T-helper 9 cell (primary cell): ENCODE results near the gene PSMD13.
A peak's percentile ranks its signal among the peaks of the same experiment; 100 is the strongest.

ENCODE experiments used
- DNase-seq: peaks from one replicate; pipeline ENCODE4 v3.0.0-alpha.2; 2020

Gene PSMD13

GRCh38 chr11:289712-290620 lies 53.2 kb downstream of the PSMD13 start:
- DNase-seq = peak; percentile 3

- no peak for DNase-seq
Observed at GRCh38 chr11:290621-291231, 54.0 kb downstream of the PSMD13 start.

GRCh38 chr11:291281-292210 lies 54.8 kb downstream of the PSMD13 start:
- no peak for DNase-seq

GRCh38 chr11:292211-293121 lies 55.7 kb downstream of the PSMD13 start:
- no peak for DNase-seq

- no peak for DNase-seq
Observed at GRCh38 chr11:293271-293851, 56.6 kb downstream of the PSMD13 start.

GRCh38 chr11:293852-294661 lies 57.3 kb downstream of the PSMD13 start:
- DNase-seq = no peak

GRCh38 chr11:294780-295179 lies 58.0 kb downstream of the PSMD13 start:
- DNase-seq = no peak

- DNase-seq = no peak
Observed at GRCh38 chr11:295351-296170, 58.8 kb downstream of the PSMD13 start.

GRCh38 chr11:296171-297050 lies 59.6 kb downstream of the PSMD13 start:
- peak; percentile 0 for DNase-seq

GRCh38 chr11:297051-297585 lies 60.3 kb downstream of the PSMD13 start:
- DNase-seq = peak; percentile 0

- DNase-seq = peak; percentile 1
Observed at GRCh38 chr11:297586-298405, 61.0 kb downstream of the PSMD13 start.

GRCh38 chr11:298406-299065 lies 61.8 kb downstream of the PSMD13 start:
- no peak for DNase-seq

GRCh38 chr11:299081-299891 lies 62.5 kb downstream of the PSMD13 start, which contains the start of gene IFITM5:
Gene IFITM5 (minus strand): TSS chr11:299526. CDS start chr11:299490, 36 bp downstream.
- DNase-seq = no peak

GRCh38 chr11:299951-300735 lies 63.4 kb downstream of the PSMD13 start:
- no peak for DNase-seq
